ENCODE measurements around the gene ABCB11.

DNA sequence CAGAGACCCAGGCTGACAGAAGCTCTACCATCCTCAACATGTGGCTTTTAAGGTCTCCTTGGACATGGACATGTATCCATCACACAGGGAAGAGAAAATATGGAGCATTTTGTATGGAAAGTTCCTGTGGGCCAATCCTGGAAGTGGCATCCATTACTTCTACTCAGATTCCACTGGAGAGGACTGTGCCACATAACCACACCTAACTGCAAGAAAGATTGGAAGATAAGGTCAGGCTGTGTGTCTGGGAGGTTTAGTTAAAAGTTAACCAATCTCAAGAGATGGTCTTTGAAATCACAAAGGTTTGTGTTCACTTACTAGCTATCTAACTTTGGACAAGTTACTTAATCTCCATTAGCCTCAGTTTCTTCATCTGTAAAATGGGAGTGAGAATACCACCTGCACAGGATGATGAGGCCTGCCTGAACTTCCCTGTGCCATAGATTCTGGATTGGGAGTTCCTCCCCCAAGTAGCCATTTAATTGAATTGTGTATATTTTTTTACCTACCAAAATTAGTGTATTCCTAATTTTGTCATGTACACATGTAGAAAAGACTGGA lies 3.9 kb upstream of the ABCB11 start:
- TF ChIP-seq, protein P1, sequence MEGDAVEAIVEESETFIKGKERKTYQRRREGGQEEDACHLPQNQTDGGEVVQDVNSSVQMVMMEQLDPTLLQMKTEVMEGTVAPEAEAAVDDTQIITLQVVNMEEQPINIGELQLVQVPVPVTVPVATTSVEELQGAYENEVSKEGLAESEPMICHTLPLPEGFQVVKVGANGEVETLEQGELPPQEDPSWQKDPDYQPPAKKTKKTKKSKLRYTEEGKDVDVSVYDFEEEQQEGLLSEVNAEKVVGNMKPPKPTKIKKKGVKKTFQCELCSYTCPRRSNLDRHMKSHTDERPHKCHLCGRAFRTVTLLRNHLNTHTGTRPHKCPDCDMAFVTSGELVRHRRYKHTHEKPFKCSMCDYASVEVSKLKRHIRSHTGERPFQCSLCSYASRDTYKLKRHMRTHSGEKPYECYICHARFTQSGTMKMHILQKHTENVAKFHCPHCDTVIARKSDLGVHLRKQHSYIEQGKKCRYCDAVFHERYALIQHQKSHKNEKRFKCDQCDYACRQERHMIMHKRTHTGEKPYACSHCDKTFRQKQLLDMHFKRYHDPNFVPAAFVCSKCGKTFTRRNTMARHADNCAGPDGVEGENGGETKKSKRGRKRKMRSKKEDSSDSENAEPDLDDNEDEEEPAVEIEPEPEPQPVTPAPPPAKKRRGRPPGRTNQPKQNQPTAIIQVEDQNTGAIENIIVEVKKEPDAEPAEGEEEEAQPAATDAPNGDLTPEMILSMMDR (IDR thresholded peaks at IDR 0.05; ENCODE audit: low read depth, low read length, missing input control) = no peak
- TF ChIP-seq EGR1 (IDR thresholded peaks at IDR 0.05; ENCODE audit: low read depth in 2 of 2) = no peak
- no peak for TF ChIP-seq JUND (IDR thresholded peaks at IDR 0.05)
- no peak for TF ChIP-seq RAD21 (IDR thresholded peaks at IDR 0.05)
- no peak for TF ChIP-seq ZBTB33 (IDR thresholded peaks at IDR 0.05)
- TF ChIP-seq YY1 (IDR thresholded peaks at IDR 0.05) = no peak
- no peak for TF ChIP-seq RXRA (IDR thresholded peaks at IDR 0.05)
- TF ChIP-seq, protein P2, sequence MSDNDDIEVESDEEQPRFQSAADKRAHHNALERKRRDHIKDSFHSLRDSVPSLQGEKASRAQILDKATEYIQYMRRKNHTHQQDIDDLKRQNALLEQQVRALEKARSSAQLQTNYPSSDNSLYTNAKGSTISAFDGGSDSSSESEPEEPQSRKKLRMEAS (IDR thresholded peaks at IDR 0.05) = no peak
- no peak for TF ChIP-seq ATF3 (IDR thresholded peaks at IDR 0.05)
